ENCODE results near the gene SMAD3. TPM values are rescaled to one million over a fixed set of nuclear protein-coding genes. Genes with fewer than 3 reads are reported as not detected.

The SMAD3 gene
- total and polyA plus RNA-seq, 2 of the 4 experiments (the other 2 are of a cell fraction) = 71.0 to 177 TPM

DNA sequence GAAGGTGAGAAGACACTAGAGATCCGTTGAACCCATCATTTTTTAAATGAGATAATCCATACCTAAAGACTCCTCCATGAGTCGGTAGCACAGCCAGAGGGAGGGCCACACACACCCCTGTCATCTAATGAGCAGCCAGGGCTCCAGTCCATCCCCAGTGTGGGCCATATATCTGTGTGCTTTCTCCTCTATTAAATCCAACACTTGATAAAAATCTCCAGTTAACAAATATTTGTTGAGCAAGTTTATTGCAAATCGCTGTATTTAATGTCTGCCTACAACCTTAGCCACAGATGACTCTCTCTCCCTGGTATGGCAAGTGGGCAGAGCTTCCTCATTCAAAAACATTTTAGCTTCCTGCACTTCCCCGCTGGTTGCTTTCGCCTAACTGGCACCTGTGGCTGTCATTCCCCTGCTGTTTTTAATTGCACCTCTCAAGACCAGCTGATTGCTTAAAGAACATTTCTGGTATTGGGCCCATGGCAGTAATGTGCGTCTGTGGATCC, 82.8 kb downstream of the SMAD3 start (continued):
- peak; percentile 83 for TF ChIP-seq CEBPB (IDR thresholded peaks at IDR 0.05; ENCODE audit: low read depth, low read length)

DNA sequence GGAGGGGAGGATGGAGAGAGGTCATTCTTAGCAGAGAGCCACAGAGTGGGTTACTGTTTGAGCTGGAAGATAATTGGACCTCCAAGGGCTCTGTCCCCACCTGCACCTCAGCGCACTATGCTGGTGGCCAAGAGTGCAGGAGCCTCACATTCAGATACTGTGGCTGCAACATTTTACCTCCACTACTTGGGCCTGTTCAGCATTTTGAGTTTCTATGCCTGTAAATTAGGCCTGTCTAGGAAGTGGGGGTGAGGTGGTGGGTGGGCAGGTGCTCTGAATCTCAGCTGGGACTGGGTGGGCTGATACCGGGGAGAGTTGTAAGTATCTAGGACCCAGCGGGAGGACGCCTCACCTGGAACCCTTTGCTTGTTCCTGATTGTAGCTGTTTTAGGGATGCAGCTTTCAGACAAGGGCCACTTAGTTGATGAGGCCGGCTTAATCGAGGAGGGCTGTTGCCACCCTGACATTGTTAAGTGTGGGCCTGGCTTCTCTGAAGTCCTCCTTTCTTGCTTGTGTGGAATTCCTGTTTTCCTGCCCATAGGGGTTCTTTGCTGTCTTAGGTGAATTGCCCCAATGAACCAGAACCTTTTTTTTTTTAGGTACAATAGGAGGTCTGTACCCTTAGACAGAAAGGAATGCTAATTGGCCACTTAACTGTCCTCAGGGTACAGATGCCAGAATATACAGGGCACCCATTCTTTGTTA, 83.8 kb downstream of the SMAD3 start:
- peak overlapping the region; percentile 96 for H3K14ac ChIP-seq (replicated peaks; ENCODE audit: low read depth, low read length)
- peak overlapping the region; percentile 96 for H3K23ac ChIP-seq (ENCODE audit: low read depth, low read length)
- H3K4me3 ChIP-seq (ENCODE audit: insufficient read depth, low read depth, low read length) = no peak overlapping the region
- H2AK5ac ChIP-seq (ENCODE audit: low read depth, low read length) = peak overlapping the region; percentile 97
- no TSS peak for BruUV-seq (replicated peaks)
- TF ChIP-seq, protein P1, sequence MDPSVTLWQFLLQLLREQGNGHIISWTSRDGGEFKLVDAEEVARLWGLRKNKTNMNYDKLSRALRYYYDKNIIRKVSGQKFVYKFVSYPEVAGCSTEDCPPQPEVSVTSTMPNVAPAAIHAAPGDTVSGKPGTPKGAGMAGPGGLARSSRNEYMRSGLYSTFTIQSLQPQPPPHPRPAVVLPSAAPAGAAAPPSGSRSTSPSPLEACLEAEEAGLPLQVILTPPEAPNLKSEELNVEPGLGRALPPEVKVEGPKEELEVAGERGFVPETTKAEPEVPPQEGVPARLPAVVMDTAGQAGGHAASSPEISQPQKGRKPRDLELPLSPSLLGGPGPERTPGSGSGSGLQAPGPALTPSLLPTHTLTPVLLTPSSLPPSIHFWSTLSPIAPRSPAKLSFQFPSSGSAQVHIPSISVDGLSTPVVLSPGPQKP (IDR thresholded peaks at IDR 0.05; ENCODE audit: borderline replicate concordance, low read depth, low read length) = no peak
- TF ChIP-seq SMC3 (IDR thresholded peaks at IDR 0.05; ENCODE audit: low read depth, low read length) = no peak
- H4K91ac ChIP-seq (ENCODE audit: insufficient read depth, low read depth, low read length) = peak overlapping the region; percentile 96
- H2BK20ac ChIP-seq (ENCODE audit: low read depth, low read length) = peak overlapping the region; percentile 84
- peak overlapping the region; percentile 29 for H2AK9ac ChIP-seq (replicated peaks; ENCODE audit: low read depth, low read length, poor library complexity)
- intact Hi-C loops (cut with micrococcal nuclease) = loop anchor here (10.0 kb wide), 1 partner anchor 204 kb away; no protein-coding TSS in a partner anchor
- H3K56ac ChIP-seq (ENCODE audit: extremely low read depth, insufficient read depth, low read length) = peak overlapping the region; percentile 97
- peaks cover 29 to 78% of the 10 kb centered on the region in 2 experiments for H3K79me1 ChIP-seq (ENCODE audit: low read depth in 1 of 2, low read length in 2 of 2)
- peak overlapping the region; percentile 70 for H2BK5ac ChIP-seq (ENCODE audit: low read depth, low read length, poor library complexity, severe bottlenecking)
- ChIA-PET CTCF (interaction anchor here (1.1 to 1.2 kb wide), 2 partner anchors 12 to 17 kb away, joined by 4 read pairs; no protein-coding TSS in a partner anchor), POLR2A (ENCODE audit: unreplicated experiment) (no interaction called here)
- peak overlapping the region; percentile 93 for H3K27ac ChIP-seq (ENCODE audit: insufficient read depth, low read length)
- no peak overlapping the region for H2AFZ ChIP-seq (replicated peaks; ENCODE audit: low read length, poor library complexity)
- dilution Hi-C loops (cut with HindIII; ENCODE audit: low sequenced_read_pairs, unreplicated experiment) = no loop called here
- H4K5ac ChIP-seq (ENCODE audit: low read depth, low read length) = peak overlapping the region; percentile 92
- H3K4ac ChIP-seq (ENCODE audit: low read depth, low read length) = peak overlapping the region; percentile 91
- no peaks in the 10 kb centered on the region for H3K9me3 ChIP-seq (ENCODE audit: control insufficient read depth, insufficient read depth, low read length)
- H3K4me1 ChIP-seq (ENCODE audit: control insufficient read depth, insufficient read depth, low read length) = peaks cover 51% of the 10 kb centered on the region
- in situ Hi-C loops (cut with MboI; ENCODE audit: low sequenced_read_pairs) = no loop called here
- peak overlapping the region; percentile 78 for H3K18ac ChIP-seq (ENCODE audit: low read depth, low read length)
- H3K9me1 ChIP-seq (ENCODE audit: insufficient read depth, low read length) = peaks cover 36% of the 10 kb centered on the region
- H4K8ac ChIP-seq (ENCODE audit: low read depth in 2 of 2, low read length in 2 of 2) = peak overlapping the region; percentile 74 to 84
- ATAC-seq (ENCODE audit: low read depth) (no peak), DNase-seq (no peak)
- peak overlapping the region; percentile 6 for H2BK15ac ChIP-seq (ENCODE audit: low read depth, low read length)
- H3K9ac ChIP-seq (ENCODE audit: low read depth, low read length) = peak overlapping the region; percentile 66
- WGBS, 2 experiments (ENCODE audit: extremely low coverage in 2 of 2, insufficient read length in 1 of 2) = 100% methylated on average over 1 of the region's 6 CpGs; no CpG with 5 or more reads in 1 of the 2 experiments
- peak overlapping the region; percentile 96 for H2BK120ac ChIP-seq (ENCODE audit: low read depth, low read length)
- H3K4me2 ChIP-seq (ENCODE audit: low read depth, low read length) = peak overlapping the region; percentile 67; the same call in 1 of the 2 replicates
- peaks cover 26% of the 10 kb centered on the region; the same call in 1 of the 2 replicates for H4K20me1 ChIP-seq (ENCODE audit: insufficient read depth, low read length)
- H3K36me3 ChIP-seq (ENCODE audit: control insufficient read depth, insufficient read depth, low read length) = peaks cover 17% of the 10 kb centered on the region
- no peaks in the 10 kb centered on the region for H3K27me3 ChIP-seq (ENCODE audit: control insufficient read depth, insufficient read depth, low read length)
